HEK293T (cell line): ENCODE results near the gene P2RY14.

Experiments
- FOXA1 ChIP-seq: fragments of 450-650 bp; IDR thresholded peaks from 2 replicates; pipeline ENCODE4 v1.6.1; 2016; ENCODE audit warnings: mild to moderate bottlenecking
- FOXM1 ChIP-seq: fragments of 450-650 bp; IDR thresholded peaks from 2 replicates; pipeline ENCODE4 v1.6.1; 2017; ENCODE audit warnings: mild to moderate bottlenecking, borderline replicate concordance
- HDGF ChIP-seq: fragments of 450-650 bp; IDR thresholded peaks from 2 replicates; pipeline ENCODE4 v1.6.1; 2017; ENCODE audit warnings: antibody characterized with exemption, borderline replicate concordance
- PKNOX1 ChIP-seq: fragments of 450-650 bp; IDR thresholded peaks from 2 replicates; pipeline ENCODE4 v1.6.1; 2016
- SUZ12 ChIP-seq: fragments of 450-650 bp; IDR thresholded peaks from 2 replicates; pipeline ENCODE4 v1.6.1; 2016; ENCODE audit warnings: mild to moderate bottlenecking
- TARDBP ChIP-seq: fragments of 450-650 bp; IDR thresholded peaks from 2 replicates; pipeline ENCODE4 v1.6.1; 2016

GRCh38 chr3:151201051-151201730 is 77.2 kb downstream of the P2RY14 start:
- TF ChIP-seq TARDBP (no peak), SUZ12 (no peak), FOXA1 (no peak), HDGF (no peak), FOXM1 (no peak), PKNOX1 (no peak)
